Esophagus muscularis mucosa (tissue), 3 donors: ENCODE measurements around the gene PDCD6IP.

Experiments
- CTCF ChIP-seq, 3 experiments: fragments of 200-600 bp in 2 of 3; fragments of 450-650 bp in 1 of 3; sonication (generic) in 2 of 3; IDR thresholded peaks; one replicate each; pipeline ENCODE4 v1.5.1; 2017 to 2019; ENCODE audit warnings: antibody characterized with exemption in 3 of 3, mild to moderate bottlenecking in 2 of 3, moderate library complexity in 1 of 3
- POLR2A ChIP-seq: fragments of 450-650 bp; IDR thresholded peaks from one replicate; pipeline ENCODE4 v1.6.1; 2017; ENCODE audit warnings: antibody characterized with exemption, moderate library complexity, mild to moderate bottlenecking, low read depth

GRCh38 chr3:33915796-33916546, 117.5 kb downstream of the PDCD6IP start:
- TF ChIP-seq POLR2A = no peak
- TF ChIP-seq CTCF (IDR thresholded peaks at IDR 0.05) = peak in 1 of 3 experiments; percentile 16
